Fibroblast of skin of right quadriceps (primary cell): ENCODE measurements around the gene MAST4.

Experiments used
- DNase-seq: peaks from one replicate; pipeline ENCODE4 v3.0.0-alpha.2; 2013

MAST4 gene

DNA sequence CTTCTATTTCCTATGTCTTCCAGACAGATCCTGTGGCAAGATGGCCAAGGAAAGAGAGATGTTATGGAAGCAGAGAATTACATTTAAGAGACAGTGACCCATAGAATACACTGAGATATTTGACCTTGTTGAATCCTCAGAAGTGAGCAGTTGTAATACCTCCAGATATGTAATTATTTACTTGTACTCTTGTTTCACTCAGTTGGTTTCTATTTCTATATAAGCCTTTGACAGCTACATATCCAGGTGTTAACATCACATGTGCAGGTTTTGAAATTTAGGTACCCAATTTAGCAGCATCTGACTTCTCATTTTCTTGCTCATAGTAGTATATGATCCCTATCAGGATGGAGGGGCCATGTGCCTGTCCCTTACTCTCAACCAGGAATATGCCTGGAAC is 330.9 kb downstream of the MAST4 start:
- DNase-seq: no peak

DNA sequence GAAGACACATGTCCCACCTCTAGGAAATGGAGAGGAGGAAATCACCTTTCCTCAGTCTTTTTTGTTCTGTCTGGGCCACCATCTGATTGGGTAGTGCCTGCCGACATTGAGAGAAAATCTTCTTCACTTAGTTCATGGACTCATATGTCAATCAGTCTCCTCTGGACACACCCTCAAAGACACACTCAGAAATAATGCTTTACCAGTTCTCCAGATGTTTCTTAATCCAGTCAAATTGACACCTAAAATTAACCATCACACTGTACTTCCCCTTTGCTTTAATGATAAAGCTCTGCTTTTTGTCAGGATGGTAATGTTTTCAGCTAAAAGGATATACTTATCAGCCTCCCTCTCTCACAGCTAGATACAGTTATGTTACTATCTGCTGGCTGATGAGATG is 333.1 kb downstream of the MAST4 start:
- DNase-seq: no peak

DNA sequence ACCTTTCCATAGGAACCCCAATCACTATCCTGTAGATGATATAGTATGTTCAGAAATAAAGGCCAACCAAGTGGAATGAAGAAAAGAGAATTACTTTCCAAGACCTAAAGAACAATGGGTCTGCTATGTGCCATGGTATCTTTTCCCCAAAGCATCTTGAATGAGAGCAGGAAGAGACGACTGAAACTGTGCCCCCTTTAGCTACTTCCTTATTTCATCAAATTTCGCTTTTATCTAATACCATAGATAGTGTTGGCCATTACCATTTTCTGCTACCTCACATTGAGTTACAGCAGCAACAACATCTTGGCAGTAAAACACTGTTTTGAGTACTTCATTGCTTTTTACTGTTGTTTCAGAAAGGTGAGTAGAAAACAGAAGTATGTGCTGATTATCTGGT is 333.8 kb downstream of the MAST4 start:
- no peak for DNase-seq

DNA sequence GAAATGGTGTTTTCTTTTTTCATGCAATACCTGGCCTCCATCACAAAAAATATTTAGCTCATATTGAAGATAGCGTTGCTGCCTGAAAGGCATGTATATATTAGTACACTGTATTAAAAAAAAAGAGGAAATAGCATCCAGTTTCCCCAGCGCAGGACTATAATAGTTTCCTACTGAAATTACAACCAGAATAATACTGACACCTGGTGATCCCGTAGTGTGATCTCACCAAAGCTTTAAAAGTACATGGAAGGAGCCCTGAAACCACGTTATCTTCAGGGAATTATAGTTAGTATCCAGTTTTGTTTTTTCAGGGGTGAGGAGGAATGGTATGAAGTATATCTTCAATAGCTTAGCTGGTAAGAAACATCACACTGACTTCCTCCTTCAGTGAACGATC is 335.5 kb downstream of the MAST4 start:
- DNase-seq: no peak

DNA sequence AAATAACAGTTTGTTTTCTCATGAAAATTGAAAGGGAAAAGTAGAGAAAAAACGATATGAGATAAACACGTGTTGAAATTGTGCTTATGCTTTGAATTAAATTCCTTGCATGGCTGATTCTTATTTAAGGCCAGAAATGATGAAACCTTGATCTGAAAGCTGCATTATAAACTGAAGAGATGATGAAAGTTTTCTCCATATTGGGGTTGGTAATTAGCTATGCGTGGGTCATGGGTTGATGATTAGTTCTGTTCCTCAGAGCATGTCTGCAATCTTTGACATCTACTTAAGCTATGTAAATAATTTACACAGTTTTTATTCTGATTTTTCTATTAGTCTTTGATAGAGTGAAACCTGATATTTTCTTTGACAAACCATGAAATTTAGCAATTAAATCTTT is 336.3 kb downstream of the MAST4 start:
- DNase-seq: peak; percentile 23

DNA sequence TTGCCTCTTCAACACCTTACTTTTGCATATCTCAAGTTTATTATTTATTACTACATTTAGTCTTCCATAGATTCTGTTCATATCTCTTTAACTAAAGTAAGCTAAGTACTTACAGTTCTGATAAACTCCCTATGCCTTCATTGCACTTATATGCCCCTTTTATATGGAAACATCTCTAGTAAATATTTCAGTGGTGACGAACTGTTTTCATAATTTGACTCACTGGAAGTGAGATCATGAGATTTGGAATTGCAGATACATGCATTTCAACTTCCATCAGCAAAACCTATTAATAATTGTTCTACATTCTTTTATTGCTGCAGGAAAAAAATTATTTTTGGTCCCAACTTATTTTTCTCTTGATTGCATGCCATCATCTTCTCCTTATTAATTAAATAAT is 336.9 kb downstream of the MAST4 start:
- peak; percentile 54 for DNase-seq

DNA sequence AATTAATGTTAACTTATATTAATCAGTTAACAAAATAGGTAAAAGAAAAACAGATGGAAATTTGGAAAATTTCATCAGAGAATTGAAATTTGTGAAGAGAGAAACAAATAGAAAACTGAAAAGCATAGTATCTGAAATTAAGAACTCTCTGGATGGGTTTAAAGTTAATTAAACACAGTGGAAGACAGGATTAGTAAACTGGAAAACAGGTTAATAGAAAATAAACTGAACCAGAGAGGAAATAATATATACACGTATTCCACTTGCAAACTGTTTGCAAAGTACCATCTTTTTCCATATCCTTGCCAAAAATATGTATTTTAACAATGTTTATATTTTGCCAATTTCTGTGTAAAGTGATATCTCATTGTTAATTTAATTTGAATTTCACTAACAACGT is 342.9 kb downstream of the MAST4 start:
- no peak for DNase-seq

DNA sequence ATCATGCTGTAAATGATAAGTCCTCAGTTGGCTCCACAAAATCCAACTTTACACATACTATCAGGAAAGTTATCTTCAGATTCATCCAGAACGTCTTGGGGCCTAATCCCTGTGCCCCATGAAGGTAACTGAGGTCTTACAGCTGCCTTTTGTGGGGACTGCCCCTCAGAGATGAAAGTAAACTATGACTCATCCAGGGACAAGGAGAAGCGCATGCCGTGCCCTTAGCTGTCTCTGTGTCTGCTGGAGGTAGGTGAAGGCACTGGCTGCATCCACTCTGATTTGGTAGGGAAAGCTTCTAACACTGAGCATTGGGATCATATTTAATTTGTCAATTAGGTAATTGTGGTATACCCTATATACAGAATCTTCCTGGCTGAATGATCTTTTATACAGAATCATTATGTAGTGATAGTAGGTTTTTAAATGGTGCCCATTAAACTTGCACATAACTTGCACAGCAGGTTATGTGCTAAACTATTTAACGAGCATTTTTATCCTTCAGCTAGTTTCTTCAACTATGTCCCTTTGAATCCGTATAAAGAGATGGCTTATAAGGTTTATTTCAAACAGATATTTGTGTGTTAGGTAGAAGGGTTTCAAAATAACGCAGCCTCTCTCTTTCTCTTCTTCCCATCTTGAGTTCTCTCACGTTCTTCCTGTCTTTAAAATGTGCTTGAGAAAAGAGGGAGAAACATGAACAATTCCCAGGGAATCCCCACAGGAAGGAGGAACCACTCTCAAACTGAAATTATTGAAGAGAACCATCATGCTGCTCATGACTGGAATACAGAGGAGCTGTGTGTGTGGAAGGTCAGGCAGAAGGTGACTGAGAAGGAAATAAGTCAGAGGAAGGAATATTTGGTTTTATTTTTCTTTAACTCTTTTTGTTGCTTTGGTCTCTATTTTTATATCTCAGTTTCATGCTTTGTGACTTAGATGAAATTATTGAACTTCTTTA is 349.5 kb downstream of the MAST4 start:
- DNase-seq: no peak

DNA sequence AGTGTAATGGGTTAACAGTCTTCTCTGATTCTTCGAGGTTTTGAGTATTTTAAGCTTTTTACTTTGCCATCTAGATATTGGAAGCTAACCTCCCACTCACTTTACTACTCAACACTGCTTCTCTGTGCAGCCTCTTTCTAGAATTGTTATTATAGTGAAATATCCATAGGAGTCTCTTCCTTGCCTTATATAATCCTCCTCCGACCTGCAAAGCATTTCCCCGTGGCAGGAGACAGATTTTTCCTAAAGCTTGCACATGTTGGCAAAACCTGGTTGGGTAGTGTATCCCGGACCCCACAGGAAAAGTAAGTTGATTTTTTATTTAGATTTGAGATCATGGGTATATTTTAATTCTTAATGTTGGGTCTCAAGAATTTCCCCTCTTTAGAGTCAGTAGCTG is 351.3 kb downstream of the MAST4 start:
- no peak for DNase-seq

DNA sequence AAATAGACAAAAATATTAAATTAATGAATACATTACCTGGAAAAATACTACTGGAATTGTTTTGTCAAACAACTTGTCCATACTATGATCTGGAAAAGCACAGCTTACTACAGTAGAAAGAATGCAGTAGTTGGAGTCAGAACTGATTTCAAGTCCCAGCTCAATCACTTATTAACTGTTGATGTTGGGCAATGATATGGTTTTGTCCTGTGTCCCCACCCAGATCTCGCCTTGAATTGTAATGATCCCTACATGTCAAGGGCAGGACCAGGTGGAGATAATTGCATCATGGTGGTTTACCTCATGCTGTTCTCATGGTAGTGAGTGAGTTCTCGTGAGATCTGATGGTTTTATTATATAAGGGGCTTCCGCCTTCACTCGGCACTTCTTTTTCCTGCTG is 352.9 kb downstream of the MAST4 start:
- DNase-seq: no peak

DNA sequence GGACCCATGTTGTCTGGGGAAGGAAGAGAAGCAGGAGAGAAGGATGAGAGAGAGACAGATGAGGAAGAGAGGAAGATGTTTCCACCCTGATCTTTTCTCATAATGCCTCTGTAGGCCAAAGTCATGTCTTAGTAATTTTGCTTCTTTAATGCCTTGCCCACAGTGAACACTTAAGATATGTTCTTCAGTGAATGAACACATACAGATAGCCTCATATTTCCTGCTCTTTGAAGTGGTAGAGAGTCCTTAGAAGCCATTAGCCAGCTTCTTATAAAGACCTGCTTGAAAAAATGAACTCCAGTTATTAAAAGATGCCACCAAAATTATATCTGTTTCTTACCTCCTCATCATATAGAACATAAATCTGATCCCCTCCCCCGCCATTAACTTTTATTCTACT is 356.0 kb downstream of the MAST4 start:
- no peak for DNase-seq

DNA sequence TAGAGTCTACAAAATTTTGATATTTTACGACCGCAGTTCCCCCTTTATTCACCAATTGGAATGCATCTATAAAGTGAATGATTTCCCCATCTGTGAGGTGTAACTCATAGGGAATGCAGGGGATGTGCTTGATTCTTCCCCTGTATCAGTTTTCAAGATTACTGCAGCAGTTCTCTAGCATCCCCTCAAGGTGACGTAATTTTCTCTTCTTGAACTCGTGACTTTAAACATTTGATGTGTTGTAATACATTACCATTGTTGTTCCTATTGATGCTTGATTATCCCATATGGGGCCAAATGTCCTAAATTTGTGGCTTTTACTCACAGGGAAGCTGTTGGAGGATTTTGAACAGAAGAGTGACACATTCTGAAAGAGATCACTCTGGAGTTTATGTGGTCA is 360.2 kb downstream of the MAST4 start:
- DNase-seq: no peak

DNA sequence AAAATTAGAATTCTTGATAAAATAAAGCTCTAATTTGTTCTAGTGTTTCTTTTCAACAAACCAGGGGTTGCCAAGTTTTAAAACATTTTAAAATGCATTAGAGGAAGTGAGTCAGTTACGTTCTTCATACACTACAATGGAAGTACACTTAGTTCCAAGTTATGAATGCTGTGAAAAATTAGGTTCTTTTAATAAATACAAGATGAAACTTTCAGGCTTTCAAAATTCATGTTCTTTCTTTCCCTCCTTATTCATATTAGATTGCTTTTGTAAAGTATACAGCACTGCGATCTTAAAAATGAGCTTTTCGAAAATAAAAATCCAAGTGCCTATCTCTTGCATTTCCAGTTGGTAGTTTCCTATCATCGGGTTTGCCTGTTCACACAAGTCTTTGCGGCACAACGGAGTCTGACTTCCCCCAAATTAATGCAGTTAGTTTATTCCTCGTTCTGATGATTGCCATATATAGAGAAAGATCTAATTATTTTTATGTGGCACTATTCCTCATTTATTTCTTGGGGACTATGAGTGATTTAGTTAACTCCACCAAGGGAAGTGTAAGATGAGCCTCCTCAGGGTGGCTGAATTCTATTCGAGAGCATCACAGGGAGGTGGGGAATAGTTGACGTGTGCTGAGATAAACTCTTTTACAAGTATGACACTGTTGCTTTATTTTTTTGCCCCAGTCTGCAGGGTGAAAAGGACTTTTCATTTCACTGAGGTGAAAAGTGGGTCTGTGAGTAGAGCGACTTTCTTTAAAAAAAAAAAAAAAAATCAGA is 362.2 kb downstream of the MAST4 start:
- peak; percentile 79 for DNase-seq

DNA sequence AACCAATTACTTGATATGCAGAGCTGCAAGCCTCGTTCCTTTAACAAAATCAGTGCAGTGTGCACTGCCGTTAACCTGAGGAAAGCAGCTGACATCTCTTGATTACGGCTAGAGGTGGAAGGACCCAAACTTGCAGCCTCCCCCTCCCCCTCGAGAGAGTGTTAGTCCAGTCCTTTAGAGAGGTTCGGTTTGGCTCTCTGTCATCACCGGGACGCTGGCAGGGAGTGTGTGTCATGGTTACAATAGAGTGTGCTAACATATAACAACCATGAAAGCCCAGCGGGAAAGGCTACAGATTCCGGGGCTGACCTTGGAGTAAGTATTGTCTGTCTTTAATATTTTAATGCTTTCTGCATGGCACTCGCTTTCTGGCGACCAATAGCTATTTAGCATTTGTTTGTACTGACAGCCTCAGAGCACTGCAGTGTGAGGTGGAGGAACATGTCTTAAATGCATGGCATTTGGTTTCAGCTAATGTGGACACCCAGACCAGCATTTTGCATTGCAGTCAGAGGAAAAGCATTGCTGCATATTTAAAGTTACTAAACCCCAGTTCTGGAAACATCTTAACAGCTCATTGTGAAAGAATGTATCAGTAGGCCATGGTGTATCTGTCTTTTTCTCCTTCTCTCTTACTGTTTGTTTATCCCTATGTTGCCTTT is 362.9 kb downstream of the MAST4 start:
- peak; percentile 84 for DNase-seq

DNA sequence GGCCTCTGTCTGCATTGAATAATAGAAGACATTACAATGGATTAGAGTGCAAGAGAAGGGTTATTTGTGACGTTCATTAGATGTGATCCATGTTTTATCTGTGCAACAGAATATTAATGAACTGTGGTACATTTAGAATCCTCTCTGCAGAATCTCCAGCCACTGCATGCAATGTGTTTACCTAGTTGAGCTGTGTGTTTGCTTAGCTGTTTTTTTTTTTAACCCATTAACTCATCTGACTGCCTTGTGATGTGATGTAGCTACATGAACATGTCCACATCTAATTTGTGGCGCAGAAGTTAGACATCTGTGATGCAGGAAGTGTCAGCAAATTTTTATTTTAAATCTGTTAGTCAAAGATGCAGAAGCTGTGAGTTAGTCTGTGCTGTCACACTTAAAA is 363.5 kb downstream of the MAST4 start:
- peak; percentile 45 for DNase-seq

DNA sequence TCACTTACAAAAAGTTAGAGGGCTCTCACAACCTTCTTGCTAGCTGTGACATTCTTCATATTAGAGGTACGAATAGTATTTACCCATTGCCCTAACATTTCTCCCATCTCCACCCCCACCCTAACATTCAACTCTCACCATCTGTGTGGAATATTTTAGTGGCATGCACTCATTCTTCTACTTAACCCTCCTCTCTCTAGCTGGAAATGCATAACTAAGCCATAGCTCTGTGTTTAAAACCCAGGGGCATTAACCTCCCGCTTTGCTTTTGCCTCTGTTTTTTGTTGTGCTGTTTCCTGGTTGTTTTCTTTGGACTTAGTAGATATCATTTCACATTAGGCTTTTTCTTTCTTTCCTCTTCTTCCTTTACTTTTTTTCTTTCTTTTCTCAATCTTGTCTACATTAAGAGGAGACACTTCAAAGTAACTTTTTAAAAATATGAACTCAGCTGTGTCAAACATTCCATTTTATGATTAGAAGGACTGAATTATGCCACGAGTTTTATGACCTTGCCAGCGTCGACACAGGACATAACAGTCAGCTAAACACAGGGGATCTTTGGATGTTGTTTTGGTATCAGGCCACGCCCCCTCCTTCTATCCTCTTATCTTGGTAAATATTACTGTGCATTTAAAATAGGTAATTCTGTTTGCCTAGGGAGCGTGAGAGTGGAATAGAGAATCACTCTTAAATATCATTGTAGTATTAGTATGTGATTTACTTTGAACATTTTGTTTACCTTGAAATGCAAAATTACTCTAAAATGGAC is 364.4 kb downstream of the MAST4 start:
- peak; percentile 61 for DNase-seq

DNA sequence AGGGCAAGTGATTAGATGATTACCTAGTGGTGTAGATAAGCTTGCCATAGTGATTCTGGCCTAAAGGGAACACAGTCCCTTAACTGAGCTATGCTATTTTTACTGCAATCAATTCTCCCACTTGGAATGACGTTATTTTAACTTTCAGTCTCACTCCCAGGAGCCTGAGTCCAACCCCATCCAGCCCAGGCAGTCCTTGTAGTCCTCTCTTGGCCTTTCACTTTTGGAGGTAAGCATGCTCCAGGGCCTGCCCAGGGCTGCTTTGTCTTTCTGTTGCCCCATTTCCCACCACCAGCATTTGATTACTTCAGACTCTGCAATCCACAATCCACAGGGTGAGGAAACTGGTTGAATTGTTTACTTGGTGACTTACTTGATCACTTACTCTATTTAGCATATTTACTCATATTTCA is 367.4 kb downstream of the MAST4 start:
- peak; percentile 23 for DNase-seq

DNA sequence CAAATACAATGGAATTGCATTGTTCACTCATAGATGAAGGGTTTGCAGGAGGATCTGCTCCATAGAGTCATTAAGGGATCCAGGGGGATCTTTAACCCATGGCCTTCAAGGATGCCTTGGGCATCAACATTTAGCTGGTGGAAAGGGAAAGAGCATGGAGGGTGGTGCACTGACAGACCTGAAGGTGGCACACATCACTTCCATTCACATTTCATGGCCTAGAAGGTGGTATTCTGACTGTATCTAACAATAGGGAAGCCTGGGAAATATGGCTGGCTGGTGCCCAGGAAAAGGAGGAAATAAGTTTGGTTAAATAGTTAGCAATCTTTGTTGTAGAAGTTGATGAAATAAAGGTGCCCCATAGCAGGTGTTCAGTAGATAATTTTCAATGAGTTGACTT is 370.2 kb downstream of the MAST4 start:
- no peak for DNase-seq

DNA sequence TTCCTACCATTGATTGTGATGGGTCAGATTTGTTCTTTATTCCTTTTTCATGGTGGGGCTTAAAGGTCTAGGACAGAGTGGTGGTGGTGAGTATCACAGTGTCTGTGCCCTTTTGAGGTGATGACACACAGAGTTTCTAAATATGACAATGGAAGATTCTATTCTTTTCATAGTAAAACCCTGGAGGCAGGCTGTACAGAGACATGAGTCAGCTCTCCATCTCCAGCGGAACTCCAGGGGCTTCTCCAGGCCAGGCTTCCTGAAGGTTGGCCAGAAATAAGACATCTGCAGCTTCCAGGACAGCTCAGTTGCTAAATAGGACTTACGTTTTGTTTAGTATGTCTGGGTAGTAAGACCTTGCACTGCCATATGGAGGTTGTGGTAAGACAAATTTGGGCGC is 370.9 kb downstream of the MAST4 start:
- DNase-seq: peak; percentile 66

DNA sequence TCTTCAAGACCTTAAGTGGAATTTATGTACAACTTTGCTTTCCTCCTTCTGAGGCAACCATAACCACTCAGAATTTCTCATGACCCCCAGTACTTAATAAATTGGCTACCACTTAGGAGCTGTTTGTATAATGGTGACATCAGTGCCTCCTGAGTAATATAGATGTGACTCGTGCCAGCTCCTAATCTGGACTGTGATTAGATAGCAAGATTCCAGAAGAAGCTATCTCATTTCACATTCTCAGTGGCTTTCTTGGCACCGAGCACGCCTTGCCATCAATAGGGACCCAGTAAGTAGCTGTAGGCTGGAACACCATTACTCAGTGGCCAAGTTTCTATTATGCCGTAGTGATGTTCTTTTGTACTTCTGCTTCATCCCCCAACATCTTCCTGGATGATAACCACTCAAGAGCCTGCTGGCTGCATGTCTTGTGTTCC is 371.7 kb downstream of the MAST4 start:
- peak; percentile 42 for DNase-seq

DNA sequence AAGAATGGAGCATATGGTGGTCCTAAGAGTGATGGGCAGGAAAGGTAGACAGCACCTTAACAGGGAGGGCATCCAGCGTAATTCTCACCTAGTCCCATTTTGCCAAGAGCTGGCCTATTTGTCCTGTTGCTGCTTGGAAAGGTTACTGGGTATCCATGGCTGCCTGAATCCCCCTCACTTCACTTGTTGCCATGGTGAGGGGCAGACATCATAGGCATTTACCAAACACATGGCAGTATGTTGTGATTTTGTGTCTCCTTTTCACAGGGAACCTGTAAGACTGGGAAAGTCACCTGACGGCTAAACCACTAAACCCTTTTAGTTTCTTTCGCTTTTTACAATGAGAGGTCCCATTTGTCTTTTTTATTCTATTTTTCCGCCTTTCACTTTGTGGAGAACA is 373.3 kb downstream of the MAST4 start:
- no peak for DNase-seq

DNA sequence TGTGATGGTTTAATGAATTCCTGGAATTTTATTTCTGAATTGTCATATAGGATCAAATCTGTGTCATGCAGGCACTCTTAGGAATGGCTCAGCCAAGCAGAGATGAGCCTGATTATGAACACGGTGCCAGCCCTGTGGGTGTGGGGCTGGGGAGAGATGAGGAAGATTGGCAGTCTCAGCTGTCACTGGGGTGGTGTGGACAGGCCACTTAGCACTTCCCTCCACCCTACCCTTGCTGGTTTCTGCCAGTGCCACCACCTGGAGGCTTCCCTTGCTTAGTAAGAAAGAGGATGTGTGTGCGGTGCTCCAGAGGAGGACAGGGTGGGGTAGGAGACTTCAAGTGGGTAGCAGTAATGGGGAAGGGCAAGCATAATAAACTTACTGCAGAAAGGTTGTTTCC is 373.8 kb downstream of the MAST4 start:
- DNase-seq: no peak

DNA sequence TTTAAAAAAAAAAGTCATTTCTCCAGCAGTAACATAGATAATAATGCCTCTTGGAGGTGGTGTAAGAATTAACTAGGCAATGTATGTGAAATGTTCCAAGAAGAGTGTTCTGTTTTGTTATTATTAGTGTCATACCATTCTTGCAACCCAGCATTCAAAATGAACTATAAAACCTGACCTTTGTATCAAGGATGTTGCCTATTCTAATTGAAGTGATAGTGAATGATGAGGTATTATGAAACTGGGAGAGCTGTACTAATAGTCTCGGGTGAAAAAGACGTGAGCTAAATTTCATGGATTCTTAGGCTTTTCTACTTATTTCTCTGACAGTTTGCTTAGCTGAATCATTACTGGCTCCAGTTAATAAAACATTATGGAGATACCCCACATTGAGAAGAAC is 375.8 kb downstream of the MAST4 start:
- DNase-seq: no peak
